OCI-LY1 (cell line): ENCODE measurements around the gene ZNF223.

Experiments used
- H2AFZ ChIP-seq: fragments of 200-600 bp; sonication (generic), shearing (Covaris generic); 2 replicates; pipeline ENCODE4 v1.6.0; 2014; ENCODE audit warnings: antibody characterized with exemption, mild to moderate bottlenecking, low read length
- H3F3A ChIP-seq: fragments of 200-600 bp; sonication (generic), shearing (Covaris generic); 2 replicates; pipeline ENCODE4 v1.6.0; 2014; ENCODE audit warnings: mild to moderate bottlenecking, antibody characterized with exemption, low read length, moderate library complexity; ENCODE audit not compliant: insufficient read depth
- H3K27ac ChIP-seq: fragments of 200-600 bp; sonication (generic); 2 replicates; pipeline ENCODE4 v1.5.1; 2014; ENCODE audit warnings: low read length, mixed run types, mild to moderate bottlenecking, low read depth; ENCODE audit not compliant: poor library complexity, severe bottlenecking
- H3K27me3 ChIP-seq: fragments of 200-600 bp; sonication (generic); 2 replicates; pipeline ENCODE4 v1.6.0; 2014; ENCODE audit warnings: antibody characterized with exemption, mild to moderate bottlenecking, low read length, moderate library complexity; ENCODE audit not compliant: insufficient read depth
- H3K36me3 ChIP-seq: fragments of 200-600 bp; sonication (generic); 2 replicates; pipeline ENCODE4 v1.6.1; 2014; ENCODE audit warnings: mild to moderate bottlenecking, antibody characterized with exemption, low read length, moderate library complexity, mixed read lengths; ENCODE audit not compliant: insufficient read depth
- H3K4me1 ChIP-seq: fragments of 200-600 bp; sonication (generic); 2 replicates; pipeline ENCODE4 v1.5.1; 2014; ENCODE audit warnings: mild to moderate bottlenecking, low read length, moderate library complexity; ENCODE audit not compliant: insufficient read depth, severe bottlenecking
- H3K4me2 ChIP-seq: fragments of 200-600 bp; sonication (generic), shearing (Covaris generic); 2 replicates; pipeline ENCODE4 v1.6.1; 2014; ENCODE audit warnings: low read length
- H3K4me3 ChIP-seq: fragments of 200-600 bp; sonication (generic); 2 replicates; pipeline ENCODE4 v1.5.1; 2014; ENCODE audit warnings: low read length, low read depth, mild to moderate bottlenecking, mixed read lengths; ENCODE audit not compliant: poor library complexity, severe bottlenecking
- H3K79me2 ChIP-seq: fragments of 200-600 bp; shearing (Covaris generic); 2 replicates; pipeline ENCODE4 v1.6.1; 2016; ENCODE audit warnings: mixed run types, low read length, mixed read lengths; ENCODE audit not compliant: insufficient read depth
- H3K9ac ChIP-seq: fragments of 200-600 bp; sonication (generic), shearing (Covaris generic); 2 replicates; pipeline ENCODE4 v1.6.1; 2014; ENCODE audit warnings: mild to moderate bottlenecking, low read length, mixed read lengths
- H3K9me2 ChIP-seq: fragments of 200-600 bp; sonication (generic), shearing (Covaris generic); 2 replicates; pipeline ENCODE4 v1.6.1; 2014; ENCODE audit warnings: low read depth, mild to moderate bottlenecking, low read length, mixed read lengths
- H3K9me3 ChIP-seq: fragments of 200-600 bp; shearing (Covaris generic); 2 replicates; pipeline ENCODE4 v1.6.1; 2014; ENCODE audit warnings: low read length, mixed read lengths
- H4K20me1 ChIP-seq: fragments of 200-600 bp; sonication (generic), shearing (Covaris generic); 2 replicates; pipeline ENCODE4 v1.6.0; 2016; ENCODE audit warnings: mild to moderate bottlenecking, low read length; ENCODE audit not compliant: insufficient read depth
- EZH2 ChIP-seq: fragments of 200-600 bp; sonication (generic), shearing (Covaris generic); IDR thresholded peaks from 2 replicates; pipeline ENCODE4 v1.8.0; 2017; ENCODE audit warnings: borderline replicate concordance, mixed run types, mild to moderate bottlenecking, antibody characterized with exemption, low read length, moderate library complexity, mixed read lengths
- TF ChIP-seq, protein P1 (sequence below): fragments of 200-600 bp; sonication (generic), shearing (Covaris generic); IDR thresholded peaks from 2 replicates; pipeline ENCODE4 v1.5.1; 2017; ENCODE audit warnings: mild to moderate bottlenecking, antibody characterized with exemption, low read length, moderate library complexity, mixed read lengths

Gene ZNF223

DNA sequence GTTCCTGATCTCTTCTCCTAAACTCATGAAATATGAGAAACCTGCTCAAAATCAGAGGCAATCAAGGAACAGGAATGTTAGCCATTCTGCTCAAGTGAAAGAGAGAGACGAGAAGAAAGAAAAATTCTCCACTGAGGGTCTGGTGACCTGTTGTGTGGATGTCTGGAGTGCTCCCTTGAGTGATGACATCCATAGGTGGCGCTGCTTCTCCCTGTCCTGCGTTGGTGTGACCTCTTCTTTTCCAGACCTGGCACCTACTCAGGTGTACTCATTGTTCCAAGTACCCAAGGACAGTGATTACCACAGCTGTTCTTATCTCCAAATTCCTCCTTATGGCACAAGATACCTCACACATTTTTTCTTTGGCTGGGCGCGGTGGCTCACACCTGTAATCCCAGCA, 4.0 kb downstream of the ZNF223 start:
- H3K4me2 ChIP-seq: no peak overlapping the region
- H4K20me1 ChIP-seq: no peaks in the 10 kb centered on the region
- H3K9me2 ChIP-seq: no peaks in the 10 kb centered on the region
- no peaks in the 10 kb centered on the region for H3K4me1 ChIP-seq
- H3K79me2 ChIP-seq: no peaks in the 10 kb centered on the region
- TF ChIP-seq, protein P1, sequence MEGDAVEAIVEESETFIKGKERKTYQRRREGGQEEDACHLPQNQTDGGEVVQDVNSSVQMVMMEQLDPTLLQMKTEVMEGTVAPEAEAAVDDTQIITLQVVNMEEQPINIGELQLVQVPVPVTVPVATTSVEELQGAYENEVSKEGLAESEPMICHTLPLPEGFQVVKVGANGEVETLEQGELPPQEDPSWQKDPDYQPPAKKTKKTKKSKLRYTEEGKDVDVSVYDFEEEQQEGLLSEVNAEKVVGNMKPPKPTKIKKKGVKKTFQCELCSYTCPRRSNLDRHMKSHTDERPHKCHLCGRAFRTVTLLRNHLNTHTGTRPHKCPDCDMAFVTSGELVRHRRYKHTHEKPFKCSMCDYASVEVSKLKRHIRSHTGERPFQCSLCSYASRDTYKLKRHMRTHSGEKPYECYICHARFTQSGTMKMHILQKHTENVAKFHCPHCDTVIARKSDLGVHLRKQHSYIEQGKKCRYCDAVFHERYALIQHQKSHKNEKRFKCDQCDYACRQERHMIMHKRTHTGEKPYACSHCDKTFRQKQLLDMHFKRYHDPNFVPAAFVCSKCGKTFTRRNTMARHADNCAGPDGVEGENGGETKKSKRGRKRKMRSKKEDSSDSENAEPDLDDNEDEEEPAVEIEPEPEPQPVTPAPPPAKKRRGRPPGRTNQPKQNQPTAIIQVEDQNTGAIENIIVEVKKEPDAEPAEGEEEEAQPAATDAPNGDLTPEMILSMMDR: peak; percentile 22; the same call in 1 of the 2 replicates
- TF ChIP-seq EZH2: no peak
- H3K4me3 ChIP-seq: no peak overlapping the region
- no peaks in the 10 kb centered on the region; the same call in 1 of the 2 replicates for H3K27me3 ChIP-seq
- no peaks in the 10 kb centered on the region for H3F3A ChIP-seq
- H3K27ac ChIP-seq: no peak overlapping the region
- no peaks in the 10 kb centered on the region for H3K36me3 ChIP-seq
- no peaks in the 10 kb centered on the region for H3K9me3 ChIP-seq
- no peak overlapping the region for H2AFZ ChIP-seq
- H3K9ac ChIP-seq: no peak overlapping the region

DNA sequence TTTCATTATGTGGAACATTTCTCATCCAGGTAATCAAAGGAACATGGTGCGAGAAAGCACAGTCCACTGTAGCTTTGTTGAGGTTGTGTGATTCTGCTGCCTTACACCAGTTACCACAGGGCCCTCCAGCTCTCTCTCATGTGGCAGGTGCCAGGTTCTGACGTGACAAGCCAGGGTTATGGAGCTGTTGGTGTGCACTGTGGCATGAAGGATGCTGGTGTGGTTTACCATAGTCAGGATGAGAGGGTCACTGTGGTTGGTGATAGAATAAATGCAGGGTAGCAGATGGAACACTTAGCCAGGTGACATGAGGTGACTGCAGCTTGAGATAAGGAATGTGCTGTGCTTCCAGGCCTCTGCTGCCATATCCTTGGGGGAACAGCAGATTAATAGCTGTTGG, 7.4 kb downstream of the ZNF223 start:
- Histone ChIP-seq H3K9me3 (no peaks in the 10 kb centered on the region), H3K36me3 (no peaks in the 10 kb centered on the region), H3K9me2 (no peaks in the 10 kb centered on the region)

DNA sequence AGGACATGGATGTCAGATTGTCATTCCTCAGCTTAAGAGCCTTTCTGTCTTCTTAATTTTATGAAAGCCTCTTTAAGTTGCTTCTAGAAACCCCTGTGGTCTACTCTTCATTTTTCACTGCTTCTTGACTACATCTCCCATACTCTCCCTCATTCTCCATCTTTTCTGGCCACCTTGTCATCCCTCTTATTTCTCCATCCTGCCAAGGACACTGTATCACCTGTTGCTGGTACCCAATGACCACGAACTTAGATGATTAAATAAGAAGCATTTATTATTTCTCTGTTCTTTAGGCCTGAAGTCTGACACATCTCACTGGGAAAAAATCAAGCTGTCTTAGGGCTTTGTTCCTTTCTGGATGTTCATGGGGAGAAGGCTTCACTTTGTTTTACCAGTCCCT, 9.2 kb downstream of the ZNF223 start:
- Histone ChIP-seq H3K79me2 (no peaks in the 10 kb centered on the region), H2AFZ (no peak overlapping the region), H4K20me1 (no peaks in the 10 kb centered on the region), H3K27me3 (no peaks in the 10 kb centered on the region), H3K4me3 (no peak overlapping the region), H3K9ac (no peak overlapping the region), H3K9me2 (no peaks in the 10 kb centered on the region), H3K9me3 (no peaks in the 10 kb centered on the region), H3F3A (no peaks in the 10 kb centered on the region), H3K36me3 (no peaks in the 10 kb centered on the region), H3K4me2 (no peak overlapping the region), H3K4me1 (no peaks in the 10 kb centered on the region), H3K27ac (no peak overlapping the region)
- TF ChIP-seq, protein P1: no peak
- no peak for TF ChIP-seq EZH2

More for the DNA sequence above, 7.4 kb downstream of the ZNF223 start:
- no peaks in the 10 kb centered on the region for H3F3A ChIP-seq
- no peaks in the 10 kb centered on the region for H3K27me3 ChIP-seq
- H3K4me2 ChIP-seq: no peak overlapping the region
- H3K79me2 ChIP-seq: no peaks in the 10 kb centered on the region
- TF ChIP-seq EZH2: no peak
- TF ChIP-seq, protein P1: no peak
- H3K4me3 ChIP-seq: no peak overlapping the region
- no peak overlapping the region for H3K27ac ChIP-seq
- no peaks in the 10 kb centered on the region for H3K4me1 ChIP-seq
- no peak overlapping the region for H3K9ac ChIP-seq
- no peaks in the 10 kb centered on the region for H4K20me1 ChIP-seq
- no peak overlapping the region for H2AFZ ChIP-seq
